HG03196 (cell line): ENCODE data around the gene DZANK1.
"Not testable (repeated sequence)": the region's sequence is repeated elsewhere in the genome, so short reads cannot be mapped to it uniquely, and the experiment has no call there.

Experiments used
- ATAC-seq: cut with Tn5 transposase; IDR thresholded peaks from one replicate; pipeline ENCODE4 v1.9.1; 2021; ENCODE audit not compliant: unreplicated experiment

The DZANK1 gene

DNA sequence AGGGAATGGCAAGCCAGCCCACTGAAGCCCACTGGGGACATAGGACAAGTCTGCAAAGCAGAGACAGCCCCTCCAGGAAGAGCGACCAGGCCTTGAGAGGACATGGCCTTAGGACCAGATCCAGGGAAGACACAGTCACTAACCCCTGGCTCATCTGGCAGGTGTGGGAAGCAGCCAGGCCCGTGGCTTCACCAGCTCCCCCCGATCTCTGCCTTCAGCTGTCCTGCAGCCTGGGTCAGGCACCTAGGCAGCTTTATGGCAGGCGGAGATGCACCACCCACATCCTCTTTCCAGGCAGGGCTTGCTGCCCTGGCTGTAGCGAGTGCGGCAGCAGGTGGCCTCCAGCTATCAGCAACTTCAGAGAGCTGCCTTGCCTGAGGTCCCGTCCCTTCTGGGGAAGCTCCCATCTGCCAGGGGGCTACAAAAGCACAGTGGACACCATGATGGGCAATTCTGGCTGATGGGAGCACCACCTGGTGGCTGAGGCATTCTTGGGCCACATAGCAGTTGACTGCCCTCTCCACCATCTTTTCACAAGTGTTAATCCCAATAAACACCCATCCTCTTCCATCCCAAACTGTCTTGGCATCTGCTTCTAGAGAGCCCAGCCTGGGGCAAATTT, 85.8 kb downstream of the DZANK1 start:
- no peak for ATAC-seq

DNA sequence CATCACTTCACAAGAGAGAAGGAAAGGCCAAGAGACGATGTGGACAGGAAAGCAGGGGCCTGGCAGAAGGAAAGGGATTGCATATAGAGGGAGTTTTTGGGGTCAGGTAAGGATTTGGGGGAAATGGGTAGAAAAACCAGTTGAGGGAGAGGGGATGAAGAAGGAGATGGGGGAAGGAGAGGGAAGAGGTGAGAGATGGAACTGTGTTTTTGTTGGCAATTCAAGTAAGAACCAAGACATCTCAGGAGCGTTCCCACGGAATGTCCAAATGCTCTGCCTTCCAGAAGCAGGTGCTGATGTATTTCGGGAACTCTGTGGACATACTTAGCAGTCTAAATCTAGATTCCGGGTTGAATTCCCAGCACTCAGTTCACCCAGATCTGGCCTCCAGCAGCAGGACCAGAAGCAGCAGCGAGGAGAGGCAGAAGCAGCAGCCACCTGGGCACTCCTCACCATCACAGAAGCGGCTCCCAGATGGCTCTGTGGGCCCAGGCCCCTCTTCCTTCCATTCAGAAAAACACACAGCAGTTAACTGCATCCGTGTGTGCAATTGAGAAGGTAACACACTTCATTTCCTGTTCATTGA, 88.8 kb downstream of the DZANK1 start:
- ATAC-seq, result no peak

DNA sequence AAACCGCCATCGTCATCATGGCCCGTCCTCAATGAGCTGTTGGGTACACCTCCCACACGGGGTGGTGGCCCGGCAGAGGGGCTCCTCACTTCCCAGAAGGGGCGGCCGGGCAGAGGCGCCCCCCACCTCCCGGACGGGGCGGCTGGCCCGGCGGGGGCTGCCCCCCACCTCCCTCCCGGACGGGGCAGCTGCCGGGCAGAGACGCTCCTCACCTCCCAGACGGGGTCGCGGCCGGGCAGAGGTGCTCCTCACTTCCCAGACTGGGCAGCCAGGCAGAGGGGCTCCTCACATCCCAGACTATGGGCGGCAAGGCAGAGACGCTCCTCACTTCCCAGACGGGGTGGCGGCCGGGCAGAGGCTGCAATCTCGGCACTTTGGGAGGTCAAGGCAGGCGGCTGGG, 91.3 kb downstream of the DZANK1 start:
- ATAC-seq, result not testable (repeated sequence)

DNA sequence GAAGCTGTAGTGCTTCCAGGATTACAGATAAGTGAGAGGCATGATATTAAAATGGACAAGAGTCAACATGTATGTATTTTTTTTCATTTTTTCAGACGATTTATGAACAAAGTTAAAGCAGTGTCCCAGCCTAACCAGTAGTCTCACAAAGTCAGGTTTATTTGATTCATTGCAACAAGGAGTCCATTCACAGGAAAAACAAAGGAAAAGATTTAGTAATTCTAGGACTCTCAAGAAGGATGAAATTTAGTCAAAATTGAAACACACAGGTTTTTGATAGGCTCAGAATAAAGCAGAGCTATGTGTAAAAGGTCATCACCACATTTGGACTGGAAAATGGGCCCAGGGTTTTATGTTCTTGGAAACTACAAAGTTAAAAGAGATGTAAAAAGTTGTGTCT, 94.5 kb downstream of the DZANK1 start:
- ATAC-seq, result no peak

DNA sequence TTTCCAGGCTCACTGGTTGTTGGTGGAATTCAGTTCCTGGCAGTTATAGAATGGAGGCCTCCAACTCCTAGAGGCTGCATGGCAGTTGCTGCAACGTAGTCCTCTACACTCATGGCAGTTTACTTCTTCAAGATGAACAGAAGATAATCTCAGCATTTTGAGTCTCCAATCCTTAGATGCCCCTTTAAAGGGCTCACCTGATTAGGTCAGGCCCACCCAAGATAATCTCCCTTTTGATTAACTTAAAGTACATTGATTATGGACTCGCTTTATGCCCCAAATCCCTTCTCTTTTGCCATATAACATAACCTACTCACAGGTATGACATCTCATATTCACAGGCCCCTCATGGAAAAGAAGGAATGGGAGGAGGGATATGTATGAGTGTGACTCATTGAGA, 102.1 kb downstream of the DZANK1 start:
- no peak for ATAC-seq

DNA sequence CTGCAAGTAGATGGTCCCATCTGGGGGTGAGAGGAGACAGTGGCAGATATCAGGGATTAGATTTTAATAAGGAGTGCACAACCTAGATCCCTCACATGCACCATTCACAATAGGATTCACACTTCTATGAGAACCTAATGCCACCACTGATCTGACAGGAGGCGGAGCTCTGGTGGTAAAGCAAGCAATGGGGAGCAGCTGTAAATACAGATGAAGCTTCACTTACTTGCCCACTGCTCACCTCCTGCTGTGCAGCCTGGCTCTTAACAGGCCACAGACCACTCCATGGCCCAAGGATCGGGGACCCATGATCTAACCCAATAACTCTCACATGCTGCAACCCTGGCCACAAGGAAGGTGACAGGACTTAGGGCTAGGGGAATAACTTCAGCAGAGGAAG, 103.1 kb downstream of the DZANK1 start:
- ATAC-seq, result no peak

DNA sequence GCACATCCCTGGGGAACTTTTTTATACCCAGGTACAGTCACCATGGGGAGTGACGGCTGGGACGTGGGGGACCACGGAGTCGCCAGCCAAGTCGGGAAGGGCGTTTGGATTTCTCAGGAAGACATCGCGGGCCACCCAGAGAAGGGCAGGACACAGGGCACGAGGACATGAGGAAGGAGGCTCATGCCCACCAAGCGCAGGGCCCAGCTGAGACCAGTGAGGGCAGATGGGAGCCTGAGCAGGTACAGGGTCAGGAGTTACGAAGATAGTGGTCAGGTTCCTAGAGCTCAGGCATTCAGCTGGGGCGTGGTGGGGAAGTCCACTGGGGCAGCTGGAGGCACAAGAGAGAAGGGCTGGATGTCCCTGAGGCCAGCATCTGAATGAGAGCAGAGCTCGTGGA, 103.9 kb downstream of the DZANK1 start:
- ATAC-seq, result no peak

DNA sequence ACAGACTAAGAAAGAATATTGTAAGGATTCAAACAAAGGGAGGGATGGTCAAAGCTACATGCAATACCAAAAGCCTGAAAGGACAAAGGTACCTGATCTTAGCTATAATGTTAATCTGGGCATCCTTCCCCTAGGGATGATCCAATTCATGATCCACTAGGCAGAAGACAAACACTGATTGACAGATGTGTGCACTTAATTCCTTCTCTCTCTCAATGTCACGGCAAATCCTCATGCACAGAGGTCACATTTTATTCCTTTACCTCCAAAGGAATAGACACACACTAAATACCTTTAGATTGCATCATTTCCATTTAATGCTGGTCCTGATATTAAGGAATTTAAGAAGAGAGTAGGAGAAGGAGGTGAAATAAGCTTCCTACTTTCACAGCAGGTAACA, 105.2 kb downstream of the DZANK1 start:
- no peak for ATAC-seq

DNA sequence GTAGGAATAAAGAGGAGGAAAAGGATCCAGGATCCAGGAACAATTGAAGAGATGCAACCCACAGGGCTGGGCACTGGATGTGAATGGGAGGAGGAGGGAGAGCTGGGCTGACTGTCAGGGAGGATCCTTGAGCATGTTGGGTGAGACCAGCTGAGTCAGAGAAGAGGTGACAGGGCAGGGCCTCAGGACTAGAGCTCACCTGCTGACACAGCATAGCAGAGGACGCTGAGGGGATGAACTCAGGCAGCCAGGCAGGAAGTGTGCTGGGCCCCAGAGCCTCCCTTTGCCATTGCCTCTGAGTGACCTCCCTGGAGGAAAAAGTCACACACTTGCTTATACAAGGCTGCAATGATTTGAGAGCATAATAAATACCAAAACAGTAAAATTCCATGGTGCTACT, 106.2 kb downstream of the DZANK1 start:
- no peak for ATAC-seq

DNA sequence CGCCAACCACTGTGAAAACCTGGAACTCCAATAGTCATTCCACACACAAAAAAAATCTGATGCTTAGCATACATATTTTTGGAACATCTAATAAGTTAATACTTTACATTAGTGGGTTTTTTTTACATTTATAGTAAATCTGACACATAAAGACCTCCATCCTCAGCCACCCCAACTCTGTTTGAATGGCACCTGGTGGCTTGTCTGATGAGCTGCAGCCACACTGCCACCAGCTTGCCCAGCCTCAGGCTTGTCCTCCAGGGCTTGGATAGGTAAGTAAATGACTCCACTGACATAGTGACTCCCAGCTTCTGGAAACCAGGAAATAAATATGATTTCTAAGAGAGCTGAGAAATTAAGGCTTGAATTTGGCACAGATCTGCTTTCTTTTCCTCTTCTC, 107.0 kb downstream of the DZANK1 start:
- ATAC-seq, result no peak

DNA sequence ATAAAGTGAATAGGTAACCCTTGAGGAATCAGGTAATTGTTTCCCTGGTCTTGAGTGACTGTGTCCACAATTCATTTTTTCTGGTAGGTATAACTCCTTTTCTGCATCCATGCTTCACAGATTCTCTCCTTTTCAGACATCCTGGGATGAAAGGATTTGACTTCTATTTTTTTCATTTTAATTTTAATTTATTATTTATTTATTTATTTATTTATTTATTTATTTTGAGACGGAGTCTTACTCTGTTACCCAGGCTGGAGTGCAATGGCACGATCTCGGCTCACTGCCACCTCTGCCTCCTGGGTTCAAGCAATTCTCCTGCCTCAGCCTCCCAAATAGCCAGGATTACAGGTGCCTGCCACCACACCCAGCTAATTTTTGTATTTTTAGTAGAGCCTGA, 117.1 kb downstream of the DZANK1 start:
- not testable (repeated sequence) for ATAC-seq
